Fibroblast of skin of right quadriceps (primary cell): Measurements from ENCODE around the gene AK5.

Source experiments
- DNase-seq: peaks from one replicate; pipeline ENCODE4 v3.0.0-alpha.2; 2013

The AK5 gene

GRCh38 chr1:77281491-77282186, at the start of gene AK5:
AK5 (plus strand) TSS chr1:77282019; CDS start chr1:77282314, 295 bp downstream.
- peak; percentile 52 for DNase-seq

GRCh38 chr1:77232829-77233228, 49.0 kb upstream of the AK5 start:
- no peak for DNase-seq

GRCh38 chr1:77234096-77234495, 47.7 kb upstream of the AK5 start:
- DNase-seq: no peak

GRCh38 chr1:77234943-77235342, 46.9 kb upstream of the AK5 start:
- no peak for DNase-seq

- DNase-seq: no peak
Measured at GRCh38 chr1:77238462-77238861, 43.4 kb upstream of the AK5 start.

- DNase-seq: no peak
Measured at GRCh38 chr1:77239311-77239710, 42.5 kb upstream of the AK5 start.

GRCh38 chr1:77245830-77246229, 36.0 kb upstream of the AK5 start:
- DNase-seq: no peak

- DNase-seq: no peak
Measured at GRCh38 chr1:77250126-77250525, 31.7 kb upstream of the AK5 start.

- DNase-seq: no peak
Measured at GRCh38 chr1:77253211-77253610, 28.6 kb upstream of the AK5 start.

- no peak for DNase-seq
Measured at GRCh38 chr1:77263708-77264107, 18.1 kb upstream of the AK5 start.

- DNase-seq: no peak
Measured at GRCh38 chr1:77265180-77265579, 16.6 kb upstream of the AK5 start.

- no peak for DNase-seq
Measured at GRCh38 chr1:77267035-77267434, 14.8 kb upstream of the AK5 start.

- peak; percentile 72 for DNase-seq
Measured at GRCh38 chr1:77271852-77272580, 9.8 kb upstream of the AK5 start.

GRCh38 chr1:77273891-77274290, 7.9 kb upstream of the AK5 start:
- no peak for DNase-seq

- no peak for DNase-seq
Measured at GRCh38 chr1:77275194-77275593, 6.6 kb upstream of the AK5 start.

- DNase-seq: no peak
Measured at GRCh38 chr1:77276941-77277340, 4.9 kb upstream of the AK5 start.

GRCh38 chr1:77279929-77280328, 1.9 kb upstream of the AK5 start:
- DNase-seq: no peak

- DNase-seq: no peak
Measured at GRCh38 chr1:77280962-77281361, 857 bp upstream of the AK5 start.

- DNase-seq: peak; percentile 33
Measured at GRCh38 chr1:77282187-77282865, 507 bp downstream of the AK5 start.

GRCh38 chr1:77282866-77283539, 1.2 kb downstream of the AK5 start:
- DNase-seq: peak; percentile 16

- peak; percentile 24 for DNase-seq
Measured at GRCh38 chr1:77283701-77284425, 2.0 kb downstream of the AK5 start.

GRCh38 chr1:77287535-77287934, 5.7 kb downstream of the AK5 start:
- no peak for DNase-seq

- peak; percentile 30 for DNase-seq
Measured at GRCh38 chr1:77288275-77288674, 6.5 kb downstream of the AK5 start.
